Measurements from ENCODE around the gene SLC12A8.

DNA sequence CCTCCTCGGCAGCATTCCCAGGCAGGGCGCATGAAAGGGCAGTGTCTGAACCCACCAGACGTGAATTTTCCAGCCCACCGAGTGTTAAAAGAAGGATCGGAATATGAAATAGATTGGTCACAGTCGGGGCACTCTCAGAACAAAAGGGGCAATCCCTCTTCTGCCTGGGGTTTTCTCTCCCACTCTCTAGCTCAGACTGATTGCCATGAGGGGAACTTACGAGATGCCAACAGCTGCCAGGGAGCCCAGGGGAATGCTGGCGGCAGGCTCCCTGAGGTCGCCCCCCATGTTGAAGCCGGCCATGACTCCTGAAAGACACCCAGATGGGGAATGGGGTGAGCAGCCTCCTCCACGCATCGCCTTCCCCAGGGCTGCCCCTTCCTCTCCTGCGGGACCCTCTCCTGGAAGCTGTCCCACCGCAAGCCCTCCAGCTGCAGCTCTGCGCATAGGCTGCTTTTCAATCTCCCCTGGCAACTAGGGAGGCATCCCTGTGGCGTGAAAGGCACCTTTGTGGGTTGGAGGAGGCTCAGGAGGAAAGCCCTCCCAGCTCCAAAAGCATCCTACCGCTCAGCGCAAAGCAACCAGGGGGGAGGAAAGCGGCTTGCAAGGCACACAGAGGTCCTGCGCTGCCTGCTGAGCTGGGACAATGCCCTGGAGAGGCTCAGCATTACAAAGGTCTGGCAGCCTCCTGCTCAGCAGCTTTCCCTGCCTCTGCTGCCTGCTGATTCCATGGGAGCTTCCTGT is 92.0 kb downstream of the SLC12A8 start:
- TF ChIP-seq, protein P1, sequence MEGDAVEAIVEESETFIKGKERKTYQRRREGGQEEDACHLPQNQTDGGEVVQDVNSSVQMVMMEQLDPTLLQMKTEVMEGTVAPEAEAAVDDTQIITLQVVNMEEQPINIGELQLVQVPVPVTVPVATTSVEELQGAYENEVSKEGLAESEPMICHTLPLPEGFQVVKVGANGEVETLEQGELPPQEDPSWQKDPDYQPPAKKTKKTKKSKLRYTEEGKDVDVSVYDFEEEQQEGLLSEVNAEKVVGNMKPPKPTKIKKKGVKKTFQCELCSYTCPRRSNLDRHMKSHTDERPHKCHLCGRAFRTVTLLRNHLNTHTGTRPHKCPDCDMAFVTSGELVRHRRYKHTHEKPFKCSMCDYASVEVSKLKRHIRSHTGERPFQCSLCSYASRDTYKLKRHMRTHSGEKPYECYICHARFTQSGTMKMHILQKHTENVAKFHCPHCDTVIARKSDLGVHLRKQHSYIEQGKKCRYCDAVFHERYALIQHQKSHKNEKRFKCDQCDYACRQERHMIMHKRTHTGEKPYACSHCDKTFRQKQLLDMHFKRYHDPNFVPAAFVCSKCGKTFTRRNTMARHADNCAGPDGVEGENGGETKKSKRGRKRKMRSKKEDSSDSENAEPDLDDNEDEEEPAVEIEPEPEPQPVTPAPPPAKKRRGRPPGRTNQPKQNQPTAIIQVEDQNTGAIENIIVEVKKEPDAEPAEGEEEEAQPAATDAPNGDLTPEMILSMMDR (conservative IDR thresholded peaks at IDR 0.05; ENCODE audit: low read depth, low read length) = no peak
- no peak for TF ChIP-seq EZH2 (IDR thresholded peaks at IDR 0.05; ENCODE audit: borderline replicate concordance, low read depth, low read length, poor library complexity, severe bottlenecking)
